GM12874 (cell line): ENCODE data around the gene SPAG5.

Source experiments
- CTCF ChIP-seq: IDR thresholded peaks from 2 replicates; pipeline ENCODE4 v1.5.1; 2011; ENCODE audit warnings: low read depth, mild to moderate bottlenecking, control low read depth, low read length, moderate library complexity; ENCODE audit not compliant: insufficient read depth

SPAG5 gene

GRCh38 chr17:28598799-28599310 is at the start of gene SPAG5:
Gene SPAG5 (minus strand): TSS chr17:28599025. CDS start chr17:28598946, 79 bp downstream.
- TF ChIP-seq CTCF, result no peak

- no peak for TF ChIP-seq CTCF
Measured at GRCh38 chr17:28646039-28646754, 47.4 kb upstream of the SPAG5 start.

GRCh38 chr17:28645576-28645939 is 46.7 kb upstream of the SPAG5 start:
- TF ChIP-seq CTCF, result no peak

GRCh38 chr17:28644787-28645575 is 46.2 kb upstream of the SPAG5 start, which contains the start of gene BLTP2:
Gene BLTP2 (minus strand): TSS chr17:28645158. CDS start chr17:28645056, 102 bp downstream.
- no peak for TF ChIP-seq CTCF

- TF ChIP-seq CTCF, result peak; percentile 65
Measured at GRCh38 chr17:28643983-28644786, 45.4 kb upstream of the SPAG5 start.

GRCh38 chr17:28641579-28641978 is 42.8 kb upstream of the SPAG5 start:
- TF ChIP-seq CTCF, result no peak

- TF ChIP-seq CTCF, result no peak
Measured at GRCh38 chr17:28635506-28635905, 36.7 kb upstream of the SPAG5 start.
